HG03457 (cell line): ENCODE results near the gene CRK.

Source experiments
- ATAC-seq: cut with Tn5 transposase; IDR thresholded peaks from one replicate; pipeline ENCODE4 v1.9.1; 2021; ENCODE audit warnings: moderate number of reproducible peaks; ENCODE audit not compliant: unreplicated experiment

The CRK gene

DNA sequence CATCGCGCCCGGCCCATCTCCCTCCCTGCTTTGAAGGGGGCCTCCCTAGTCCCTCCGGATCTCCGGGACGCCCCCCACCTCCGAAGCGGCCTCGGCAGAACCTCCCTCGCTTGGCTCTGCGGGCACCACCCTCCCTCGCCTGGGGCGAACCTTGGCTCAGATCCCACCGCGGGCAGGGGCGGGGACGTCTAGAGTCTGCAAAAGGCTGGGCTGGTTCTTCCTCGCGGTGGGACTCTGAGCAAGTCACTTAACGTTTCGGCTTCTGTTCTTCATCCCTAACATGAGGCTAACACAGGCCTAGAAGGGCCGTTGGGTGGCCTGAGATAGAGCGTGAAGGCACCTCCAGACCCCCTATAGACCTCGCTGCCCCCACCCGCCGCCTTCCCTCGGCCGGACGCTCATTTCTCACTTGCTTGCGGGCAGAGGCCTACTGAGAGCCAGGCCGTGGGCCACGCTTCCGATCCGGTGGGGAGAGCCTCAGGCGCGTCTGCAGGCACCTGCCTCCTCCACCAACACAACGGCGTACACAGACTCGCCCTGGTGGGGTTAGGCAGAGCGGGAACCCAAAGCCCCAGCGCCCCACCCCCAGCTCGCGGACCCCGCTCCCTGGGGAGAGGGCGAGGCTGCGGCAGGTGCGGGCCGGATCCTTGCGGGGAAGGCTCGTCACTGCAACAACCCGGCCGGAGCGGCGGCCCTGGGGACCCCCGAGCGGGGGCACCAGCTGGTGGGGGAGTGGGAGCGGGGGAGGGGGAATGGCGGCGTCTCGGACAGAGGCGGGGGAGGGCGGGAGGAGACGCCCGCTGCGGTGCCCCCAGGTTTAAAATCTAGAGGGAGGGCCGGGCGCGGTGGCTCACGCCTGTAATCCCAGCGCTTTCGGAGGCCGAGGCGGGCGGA lies 31.0 kb upstream of the CRK start:
- ATAC-seq = no peak

GRCh38 chr17:1485423-1486376 lies 29.7 kb upstream of the CRK start:
- no peak for ATAC-seq

- ATAC-seq = peak; percentile 33
Observed at GRCh38 chr17:1484676-1485422, 28.8 kb upstream of the CRK start.

DNA sequence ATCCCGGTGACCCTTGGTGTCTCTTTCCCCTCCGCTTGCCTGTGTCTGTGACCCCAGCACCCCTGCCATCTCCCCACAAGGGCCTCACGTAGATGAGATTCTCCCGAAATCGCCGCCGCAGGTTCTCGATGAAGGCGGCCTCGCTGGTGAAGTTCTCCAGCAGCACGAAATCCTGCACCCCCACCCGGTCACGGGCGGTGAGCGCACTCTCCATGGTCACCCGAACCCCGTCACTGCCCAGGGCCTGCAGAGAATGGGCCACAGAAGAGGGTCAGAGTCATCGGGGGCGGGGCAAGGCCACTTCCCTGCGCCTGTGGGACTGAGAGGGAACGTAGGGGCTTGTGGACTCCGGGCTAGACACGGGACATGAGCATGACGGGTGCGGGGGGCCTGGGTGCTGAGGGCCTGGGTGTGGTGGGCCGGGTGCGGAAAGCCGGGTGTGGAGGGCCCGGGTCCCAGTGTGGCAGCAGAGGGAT lies 28.1 kb upstream of the CRK start:
- no peak for ATAC-seq

DNA sequence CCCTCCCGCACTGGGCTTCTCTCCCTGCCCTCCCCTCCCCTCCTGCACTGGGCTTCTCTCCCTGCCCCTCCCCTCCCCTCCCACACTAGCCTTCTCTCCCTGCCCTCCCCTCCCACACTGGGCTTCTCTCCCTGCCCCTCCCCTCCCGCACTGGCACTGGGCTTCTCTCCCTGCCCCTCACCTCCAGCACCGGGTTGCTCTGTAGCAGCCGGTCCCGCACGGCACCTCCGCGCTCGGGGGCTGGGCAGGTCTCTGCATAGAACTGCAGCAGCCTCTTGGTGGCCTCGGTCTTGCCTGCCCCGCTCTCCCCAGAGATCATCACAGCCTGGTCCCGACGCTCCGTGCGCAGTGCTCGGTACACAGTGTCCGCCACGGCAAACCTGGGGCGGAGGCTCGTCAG lies 26.6 kb upstream of the CRK start:
- ATAC-seq = no peak

- ATAC-seq = no peak
Observed at GRCh38 chr17:1481736-1482135, 25.7 kb upstream of the CRK start.

- no peak for ATAC-seq
Observed at GRCh38 chr17:1480747-1481465, 24.9 kb upstream of the CRK start.

- ATAC-seq = no peak
Observed at GRCh38 chr17:1478418-1478817, 22.4 kb upstream of the CRK start.

DNA sequence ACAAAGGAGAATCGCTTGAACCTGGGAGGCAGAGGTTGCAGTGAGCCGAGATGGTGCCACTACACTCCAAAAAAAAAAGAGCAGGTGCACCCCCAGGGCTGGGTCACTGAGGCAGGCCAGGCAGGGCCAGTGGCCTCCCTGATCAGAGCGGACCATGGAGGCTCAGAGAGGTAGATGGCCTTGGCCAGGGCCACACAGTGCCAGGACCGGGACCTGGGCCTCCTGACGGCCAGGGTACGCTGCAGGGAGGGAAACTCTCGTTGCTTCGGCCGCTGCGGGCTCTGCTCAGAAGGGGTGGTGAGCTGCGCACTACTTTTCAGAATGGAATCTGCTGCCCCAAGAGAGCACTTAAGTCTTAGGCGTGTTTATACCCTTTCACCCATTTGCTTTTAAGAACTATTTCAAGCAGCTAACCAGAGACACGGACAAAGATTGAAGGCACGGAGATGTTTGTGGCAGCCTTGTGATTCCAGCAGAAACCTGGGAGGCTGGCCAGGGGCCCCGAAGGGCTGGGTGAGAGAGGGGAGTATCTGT lies 19.4 kb upstream of the CRK start:
- ATAC-seq = no peak

DNA sequence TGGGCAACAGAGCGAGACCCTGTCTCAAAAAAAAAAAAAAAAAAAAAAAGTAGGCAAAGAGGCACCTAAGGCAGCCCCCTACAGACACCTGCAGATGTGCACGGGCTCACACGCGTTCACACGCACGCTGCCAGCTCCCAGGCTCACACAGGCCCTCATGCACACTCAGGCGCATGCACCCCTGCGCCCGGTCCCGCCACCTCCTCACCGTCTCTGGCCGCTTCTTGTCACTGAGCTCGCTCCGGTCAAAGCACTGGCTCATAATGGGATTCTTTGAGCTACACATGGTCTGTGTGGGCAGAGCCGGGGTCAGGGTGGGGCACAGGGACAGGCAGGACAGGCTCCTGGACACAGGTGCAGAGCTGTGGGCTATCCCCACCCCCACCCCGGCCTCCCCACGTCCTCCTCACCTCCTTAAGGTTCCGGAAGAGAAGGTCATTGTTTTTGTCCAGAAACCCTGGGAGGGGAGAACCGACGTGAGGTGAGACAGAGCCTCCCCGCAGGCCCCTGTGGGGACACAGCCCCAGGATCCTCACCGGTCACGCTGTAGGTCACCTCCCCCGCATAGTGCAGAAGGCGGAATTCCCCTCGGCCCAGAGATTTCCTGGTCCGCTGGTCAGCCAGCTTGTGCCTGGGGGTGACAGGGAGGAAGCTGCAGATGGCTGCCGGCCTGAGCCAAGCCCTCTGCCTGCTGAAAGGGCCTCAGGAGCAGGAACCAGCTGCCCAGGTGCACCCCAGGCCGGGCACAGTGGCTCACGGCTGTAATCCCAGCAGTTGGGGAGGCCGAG lies 18.6 kb upstream of the CRK start:
- peak; percentile 49 for ATAC-seq

DNA sequence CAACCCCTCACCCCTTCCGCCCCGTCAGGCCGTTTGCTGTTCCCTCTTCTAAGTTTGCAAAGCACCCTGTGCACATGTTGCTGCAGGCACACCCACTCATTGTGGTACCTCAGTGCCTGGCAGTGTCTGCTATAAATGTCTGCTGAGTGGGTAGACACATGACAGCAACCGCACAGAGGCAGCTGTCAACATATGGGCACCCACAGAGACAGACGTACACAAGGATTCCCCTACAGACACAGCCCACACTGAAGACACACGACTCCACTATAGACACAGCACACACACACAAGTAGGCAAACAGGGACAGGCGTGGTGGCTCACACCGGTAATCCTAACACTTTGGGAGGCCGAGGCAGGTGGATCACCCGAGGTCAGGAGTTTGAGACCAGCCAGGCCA lies 17.8 kb upstream of the CRK start:
- no peak for ATAC-seq

DNA sequence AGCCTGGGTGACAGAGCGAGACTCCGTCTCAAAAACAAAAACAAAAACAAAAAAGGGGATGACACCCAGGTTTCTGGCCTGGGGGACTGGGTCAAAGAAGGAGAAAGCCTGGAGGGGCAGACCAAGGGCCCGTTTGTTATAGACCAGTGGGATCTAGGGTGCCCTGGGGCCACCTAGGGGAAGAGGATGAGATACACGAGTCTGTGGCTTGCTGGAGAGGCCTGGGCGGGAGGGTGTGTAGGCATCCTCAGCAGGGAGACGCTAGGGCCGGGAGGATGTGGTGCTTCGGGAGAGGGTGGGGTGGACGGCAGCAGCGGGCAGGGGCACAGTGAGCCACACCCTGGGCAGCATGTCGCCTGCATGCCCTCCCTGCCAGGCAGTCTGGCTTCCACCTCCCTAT lies 17.1 kb upstream of the CRK start:
- ATAC-seq = no peak

DNA sequence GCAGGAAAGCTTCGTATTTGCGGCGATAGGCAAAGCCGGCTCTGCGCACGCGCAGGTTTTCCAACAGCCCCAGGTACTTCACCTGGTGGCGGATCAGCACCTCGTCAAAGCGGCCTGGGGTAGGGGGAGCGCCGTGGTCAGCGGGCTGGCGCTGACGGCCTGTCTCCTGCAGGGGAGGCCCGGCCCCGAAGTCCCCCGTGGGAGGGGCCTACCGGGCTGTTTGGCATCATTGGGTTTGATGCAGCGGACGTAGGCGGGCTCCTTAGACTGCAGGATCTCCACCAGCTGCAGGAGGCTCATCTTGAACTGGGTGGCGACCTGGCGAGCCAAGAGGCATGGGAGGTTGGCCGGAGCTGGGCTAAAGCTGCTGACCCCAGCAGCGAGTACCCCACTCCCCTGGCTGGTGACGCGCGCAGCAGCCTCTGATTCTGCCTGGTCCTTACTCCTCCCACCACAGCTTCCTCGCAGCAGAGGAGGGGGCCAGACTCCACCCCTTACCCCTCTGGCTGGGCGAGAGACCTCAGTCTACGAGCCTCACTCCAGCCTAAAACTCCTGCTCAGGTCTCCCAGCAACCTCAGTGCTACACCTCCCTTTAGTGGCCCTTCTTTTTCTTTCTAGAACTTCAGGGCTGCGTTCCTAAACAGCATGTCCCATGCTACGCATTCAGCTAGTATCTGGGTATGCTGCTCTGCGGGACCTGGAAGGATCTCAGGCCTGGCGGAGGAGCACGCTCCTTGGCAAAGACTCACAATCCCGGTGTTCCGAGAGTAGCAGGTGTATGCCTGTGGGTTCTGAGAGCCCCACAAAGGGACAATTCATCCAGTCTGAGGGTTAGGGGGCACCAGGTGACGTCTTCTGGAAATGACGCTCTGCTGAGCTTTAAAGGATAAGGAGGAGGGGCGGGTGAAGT lies 16.1 kb upstream of the CRK start:
- no peak for ATAC-seq

DNA sequence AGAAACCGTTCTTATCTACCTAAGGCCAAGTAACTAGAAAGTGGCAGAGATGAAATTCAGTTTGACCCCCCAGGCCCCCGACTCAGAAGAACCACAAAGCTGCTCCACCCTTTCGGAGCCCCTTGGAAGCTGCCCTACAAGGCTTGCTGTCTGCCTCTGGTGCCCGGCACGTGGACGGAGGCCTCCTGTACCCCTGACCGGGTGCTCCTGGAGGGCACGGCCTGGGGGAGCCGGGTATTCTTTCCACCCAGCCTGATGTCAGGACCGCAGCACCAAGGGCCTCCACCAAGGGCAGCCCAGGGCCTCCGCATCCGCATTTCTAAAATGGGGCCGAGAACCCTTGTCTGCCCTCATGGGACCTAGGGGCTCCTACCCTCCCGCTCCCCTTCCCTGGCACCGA lies 15.5 kb upstream of the CRK start:
- ATAC-seq = no peak

GRCh38 chr17:1470755-1471462 lies 14.9 kb upstream of the CRK start:
- ATAC-seq = no peak

GRCh38 chr17:1470071-1470754 lies 14.2 kb upstream of the CRK start:
- ATAC-seq = no peak

DNA sequence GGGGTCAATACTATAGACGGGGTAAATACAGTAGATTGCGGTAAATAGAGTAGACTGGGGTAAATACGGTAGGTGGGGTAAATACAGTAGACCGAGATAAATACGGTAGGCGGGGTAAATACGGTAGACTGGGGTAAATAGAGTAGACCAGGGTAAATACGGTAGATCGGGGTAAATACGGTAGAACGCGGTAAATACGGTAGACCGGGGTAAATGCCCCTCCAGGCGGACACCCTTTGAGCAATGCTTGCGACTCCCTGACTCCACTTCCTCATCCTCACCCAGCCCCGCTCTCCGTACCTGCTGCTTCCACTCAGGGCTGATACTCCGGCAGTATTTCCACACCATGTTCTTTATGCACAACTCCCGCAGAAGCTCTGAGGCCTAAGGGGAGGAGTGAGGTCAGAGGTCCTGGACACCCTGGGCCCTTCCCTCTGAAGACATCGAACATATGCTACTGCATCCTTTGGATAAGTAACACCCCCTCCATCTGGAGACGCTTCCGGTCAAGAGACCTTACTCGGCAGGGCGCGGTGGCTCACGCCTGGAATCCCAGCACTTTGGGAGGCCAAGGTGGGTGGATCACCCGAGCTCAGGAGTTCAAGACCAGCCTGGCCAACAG lies 13.3 kb upstream of the CRK start:
- no peak for ATAC-seq
